H9 (cell line): ENCODE results near the gene CEP131. TPM values are rescaled to one million over a fixed set of nuclear protein-coding genes. Genes with fewer than 3 reads are reported as not detected.

Experiments
- DNase-seq: peaks from one replicate; pipeline ENCODE4 v3.0.0-alpha.2; 2017
- H2AFZ ChIP-seq: one replicate; pipeline ENCODE4 v1.6.1; 2013; ENCODE audit warnings: mild to moderate bottlenecking, low read length, control low read depth, moderate library complexity
- H2AK5ac ChIP-seq: 2 replicates; pipeline ENCODE4 v1.6.1; 2013; ENCODE audit warnings: low read length, control low read depth, mixed read lengths; ENCODE audit not compliant: insufficient read length
- H2BK120ac ChIP-seq: one replicate; pipeline ENCODE4 v1.6.1; 2013; ENCODE audit warnings: low read depth, mild to moderate bottlenecking, low read length, control low read depth, inconsistent platforms; ENCODE audit not compliant: poor library complexity, severe bottlenecking
- H2BK12ac ChIP-seq: 2 replicates; pipeline ENCODE4 v1.6.1; 2013; ENCODE audit warnings: low read length, control low read depth, mixed read lengths, low read depth; ENCODE audit not compliant: insufficient read length
- H2BK15ac ChIP-seq: 2 replicates; pipeline ENCODE4 v1.6.1; 2013; ENCODE audit warnings: low read depth, low read length, control low read depth
- H2BK20ac ChIP-seq: one replicate; pipeline ENCODE4 v1.6.1; 2013; ENCODE audit warnings: low read depth, mild to moderate bottlenecking, low read length, control low read depth, inconsistent platforms; ENCODE audit not compliant: poor library complexity, severe bottlenecking
- H2BK5ac ChIP-seq: 2 replicates; pipeline ENCODE4 v1.6.1; 2013; ENCODE audit warnings: low read length, control low read depth, mixed read lengths; ENCODE audit not compliant: insufficient read length
- H3K14ac ChIP-seq: 2 replicates; pipeline ENCODE4 v1.6.1; 2013; ENCODE audit warnings: low read length, control low read depth; ENCODE audit not compliant: insufficient read depth
- H3K18ac ChIP-seq: 2 replicates; pipeline ENCODE4 v1.6.1; 2013; ENCODE audit warnings: low read depth, mild to moderate bottlenecking, mixed read lengths, low read length, control low read depth; ENCODE audit not compliant: insufficient read length
- H3K23ac ChIP-seq: 2 replicates; pipeline ENCODE4 v1.6.1; 2013; ENCODE audit warnings: low read length, control low read depth, mixed read lengths, low read depth; ENCODE audit not compliant: insufficient read length
- H3K23me2 ChIP-seq: 2 replicates; pipeline ENCODE4 v1.6.1; 2013; ENCODE audit warnings: low read depth, mild to moderate bottlenecking, mixed read lengths, low read length, control low read depth; ENCODE audit not compliant: insufficient read length, poor library complexity, severe bottlenecking
- H3K27ac ChIP-seq: 2 replicates; pipeline ENCODE4 v1.5.1; 2013; ENCODE audit warnings: low read length, control low read depth, mixed read lengths, low read depth; ENCODE audit not compliant: insufficient read length
- H3K27me3 ChIP-seq: 2 replicates; pipeline ENCODE4 v1.6.1; 2013; ENCODE audit warnings: low read length, control low read depth, inconsistent platforms; ENCODE audit not compliant: insufficient read depth
- H3K4ac ChIP-seq: 2 replicates; pipeline ENCODE4 v1.6.1; 2013; ENCODE audit warnings: low read depth, mild to moderate bottlenecking, control low read depth, inconsistent platforms, low read length, moderate library complexity
- H3K4me1 ChIP-seq: 2 replicates; pipeline ENCODE4 v1.6.1; 2013; ENCODE audit warnings: low read length, control low read depth, inconsistent platforms; ENCODE audit not compliant: insufficient read depth
- H3K4me2 ChIP-seq: 2 replicates; pipeline ENCODE4 v1.6.1; 2013; ENCODE audit warnings: low read length, control low read depth, mixed read lengths; ENCODE audit not compliant: insufficient read length, insufficient read depth
- H3K56ac ChIP-seq: 2 replicates; pipeline ENCODE4 v1.6.1; 2013; ENCODE audit warnings: low read depth, mild to moderate bottlenecking, mixed read lengths, low read length, control low read depth; ENCODE audit not compliant: insufficient read length
- H3K79me1 ChIP-seq: 2 replicates; pipeline ENCODE4 v1.6.1; 2013; ENCODE audit warnings: low read depth, mild to moderate bottlenecking, moderate library complexity, low read length, control low read depth, inconsistent platforms; ENCODE audit not compliant: insufficient read depth, poor library complexity, severe bottlenecking
- H3K79me2 ChIP-seq: 2 replicates; pipeline ENCODE4 v1.6.1; 2013; ENCODE audit warnings: low read length, control low read depth, inconsistent platforms; ENCODE audit not compliant: insufficient read depth
- H3K9ac ChIP-seq: 2 replicates; pipeline ENCODE4 v1.6.1; 2013; ENCODE audit warnings: low read length, control low read depth, mixed read lengths; ENCODE audit not compliant: insufficient read length; ENCODE audit errors: extremely low read depth
- H3K9me3 ChIP-seq: one replicate; pipeline ENCODE4 v1.6.1; 2013; ENCODE audit warnings: low read depth, low read length, inconsistent platforms; ENCODE audit not compliant: control insufficient read depth
- H3T11ph ChIP-seq: one replicate; pipeline ENCODE4 v1.6.1; 2013; ENCODE audit warnings: mild to moderate bottlenecking, low read length, control low read depth, inconsistent platforms
- H4K20me1 ChIP-seq: one replicate; pipeline ENCODE4 v1.6.1; 2013; ENCODE audit not compliant: control insufficient read depth, insufficient read length, insufficient read depth
- H4K5ac ChIP-seq: 2 replicates; pipeline ENCODE4 v1.6.1; 2013; ENCODE audit warnings: low read depth, mild to moderate bottlenecking, mixed read lengths, low read length, control low read depth; ENCODE audit not compliant: insufficient read length
- H4K8ac ChIP-seq: replicated peaks from 2 replicates; pipeline ENCODE4 v1.6.1; 2013; ENCODE audit warnings: low read length, control low read depth, mixed read lengths, low read depth; ENCODE audit not compliant: insufficient read length
- H4K91ac ChIP-seq: 2 replicates; pipeline ENCODE4 v1.6.1; 2013; ENCODE audit warnings: low read depth, mild to moderate bottlenecking, moderate library complexity, mixed read lengths, low read length, control low read depth; ENCODE audit not compliant: insufficient read length
- H3K27ac Mint-ChIP-seq, 3 experiments: 2 replicates in 2 of 3; 3 replicates in 1 of 3; pipeline ENCODE4 v1.8.0; 2020 to 2021; ENCODE audit warnings: mixed read lengths in 3 of 3, mild to moderate bottlenecking in 1 of 3, moderate library complexity in 1 of 3
- H3K27me3 Mint-ChIP-seq: 2 replicates; pipeline ENCODE4 v1.8.0; 2021; ENCODE audit warnings: low read depth, mild to moderate bottlenecking, moderate library complexity, mixed read lengths
- H3K36me3 Mint-ChIP-seq, 3 experiments: 2 replicates in 2 of 3; 3 replicates in 1 of 3; pipeline ENCODE4 v1.8.0; 2020 to 2021; ENCODE audit warnings: low read depth in 3 of 3, mixed read lengths in 3 of 3; ENCODE audit not compliant: insufficient read depth in 1 of 3
- H3K4me1 Mint-ChIP-seq, 2 experiments: 2 replicates each; pipeline ENCODE4 v1.8.0; 2020; ENCODE audit warnings: mixed read lengths in 2 of 2
- H3K4me3 Mint-ChIP-seq, 2 experiments: 2 replicates in 1 of 2; 3 replicates in 1 of 2; pipeline ENCODE4 v1.8.0; 2020 to 2021; ENCODE audit warnings: mild to moderate bottlenecking in 2 of 2, mixed read lengths in 2 of 2, moderate library complexity in 1 of 2
- H3K9me3 Mint-ChIP-seq, 2 experiments: 2 replicates in 1 of 2; 3 replicates in 1 of 2; pipeline ENCODE4 v1.8.0; 2020; ENCODE audit warnings: mild to moderate bottlenecking in 2 of 2, mixed read lengths in 2 of 2, moderate library complexity in 1 of 2
- CTCF ChIP-seq: fragments of 200-600 bp; sonication (generic); conservative IDR thresholded peaks from 3 replicates; pipeline ENCODE4 v1.8.0; 2021; ENCODE audit warnings: antibody characterized with exemption, mild to moderate bottlenecking
- WGBS: extraction: QIAGEN DNeasy Blood & Tissue Kit; methylation state at CpG from one replicate; pipeline ENCODE4 v1.1.7; 2013; ENCODE audit warnings: missing lambda C conversion rate, low lambda C conversion rate, mixed read lengths; ENCODE audit not compliant: insufficient read length; ENCODE audit errors: extremely low coverage; 5-methylcytosine and 5-hydroxymethylcytosine counted together
- total RNA-seq: library from RNA; stranded (reverse); gene quantifications from 2 replicates; pipeline ENCODE4 v1.2.1, GENCODE V29; 2021

Gene CEP131
- total RNA-seq, 1 experiment from 2014 or later, result 16.3 TPM

GRCh38 chr17:81158688-81159590 lies 63.8 kb downstream of the CEP131 start:
- Histone ChIP-seq H3K56ac (no peak overlapping the region), H3K9me3 (no peaks in the 10 kb centered on the region), H4K8ac (no peak overlapping the region), H3K27ac (no peak overlapping the region), H3K4me2 (no peak overlapping the region), H4K5ac (no peak overlapping the region), H3K27me3 (no peaks in the 10 kb centered on the region), H2BK12ac (no peak overlapping the region), H3K18ac (no peak overlapping the region), H2AK5ac (no peak overlapping the region), H3K79me1 (no peaks in the 10 kb centered on the region), H3K9ac (no peak overlapping the region), H3K23me2 (no peaks in the 10 kb centered on the region), H4K91ac (no peak overlapping the region), H2BK5ac (no peak overlapping the region), H3K79me2 (no peaks in the 10 kb centered on the region), H4K20me1 (no peaks in the 10 kb centered on the region), H3K4ac (no peak overlapping the region), H3K23ac (no peak overlapping the region), H2AFZ (no peak overlapping the region), H2BK20ac (no peak overlapping the region), H3K4me1 (no peaks in the 10 kb centered on the region), H3T11ph (no peak overlapping the region), H3K14ac (no peak overlapping the region; the same call in 1 of the 2 replicates), H2BK120ac (no peak overlapping the region), H2BK15ac (no peak overlapping the region)
- TF ChIP-seq CTCF, result no peak
- H3K4me1 Mint-ChIP-seq, result no peaks in the 10 kb centered on the region
- no peak for DNase-seq
- 0 out of 7 replicates have a peak overlapping the region, but pooled peaks of 1 of the 3 experiments have one; percentile 68 for H3K27ac Mint-ChIP-seq
- WGBS, result no CpG with 5 or more reads among the region's 43 CpGs
- no peaks in the 10 kb centered on the region for H3K36me3 Mint-ChIP-seq
- 0 out of 2 replicates have a peak, but pooled peaks cover 2% of the 10 kb centered on the region for H3K27me3 Mint-ChIP-seq
- H3K4me3 Mint-ChIP-seq, result no peak overlapping the region
- no peaks in the 10 kb centered on the region for H3K9me3 Mint-ChIP-seq
